H1 (cell line): Measurements from ENCODE around the gene MYO9B. TPM values are rescaled to one million over a fixed set of nuclear protein-coding genes. Genes with fewer than 3 reads are reported as not detected.

Source experiments
- EGR1 ChIP-seq: IDR thresholded peaks from 2 replicates; pipeline ENCODE4 v1.6.1; 2011; ENCODE audit warnings: low read depth, low read length, borderline replicate concordance
- JUN ChIP-seq: IDR thresholded peaks from 2 replicates; pipeline ENCODE4 v1.6.1; 2011; ENCODE audit warnings: low read depth, mild to moderate bottlenecking, improper control_type of control experiment, low read length
- POLR2A ChIP-seq, 2 experiments: IDR thresholded peaks; 1 replicate in 1 of 2; 2 replicates in 1 of 2; pipeline ENCODE4 v1.6.1; 2011; ENCODE audit warnings: low read depth in 2 of 2, low read length in 2 of 2, mild to moderate bottlenecking in 2 of 2; ENCODE audit errors: control extremely low read depth in 1 of 2
- SRF ChIP-seq: IDR thresholded peaks from 2 replicates; pipeline ENCODE4 v1.6.1; 2011; ENCODE audit warnings: mild to moderate bottlenecking, low read depth, low read length, moderate library complexity
- TBP ChIP-seq: IDR thresholded peaks from 2 replicates; pipeline ENCODE4 v1.6.1; 2011; ENCODE audit warnings: low read depth, low read length, improper control_type of control experiment
- TEAD4 ChIP-seq: IDR thresholded peaks from 2 replicates; pipeline ENCODE4 v1.6.1; 2012; ENCODE audit warnings: low read depth, low read length, inconsistent platforms, mixed read lengths
- polyA plus RNA-seq, 7 experiments: library from polyadenylated mRNA; depleted of rRNA in 3 of 7; stranded (reverse) in 5 of 7; unstranded in 2 of 7; fragments of >200 nt in 5 of 7; fragments of 200-250 nt in 2 of 7; gene quantifications; 1 replicate in 5 of 7; 2 replicates in 1 of 7; 4 replicates in 1 of 7; pipeline versions ENCODE4 v1.2.1 to v1.2.3, GENCODE V29; 2011 to 2013; ENCODE audit warnings: missing spikeins in 2 of 7, mixed read lengths in 2 of 7
- total RNA-seq: library from RNA; stranded (reverse); fragmentation: NEBNext Ultra II Directional; extraction: Animal tissue kit (Norgen Biotek cat#: 25700); gene quantifications from 2 replicates; pipeline ENCODE4 v1.2.1, GENCODE V29; 2021

Gene MYO9B
- total and polyA plus RNA-seq, 2 of the 8 experiments (the other 6 are each of a cell fraction or from before 2014, with no cell fraction given), result 27.6 to 77.1 TPM

GRCh38 chr19:17088552-17088951 lies 13.0 kb downstream of the MYO9B start (continued):
- no peak for TF ChIP-seq TEAD4
- no peak for TF ChIP-seq POLR2A (IDR thresholded peaks at IDR 0.05; ENCODE audit: control extremely low read depth in 1 of 2, low read depth in 2 of 2, low read length in 2 of 2)
- TF ChIP-seq JUN, result no peak
- no peak for TF ChIP-seq EGR1
- no peak for TF ChIP-seq TBP
- TF ChIP-seq SRF, result no peak
